NOMO-1 (cell line): ENCODE measurements around the gene STARD3.
"Not testable (repeated sequence)": the region's sequence is repeated elsewhere in the genome, so short reads cannot be mapped to it uniquely, and the experiment has no call there.

Experiments used
- DNase-seq, 2 experiments: peaks; one replicate each; lab custom pipeline; 2025; ENCODE audit not compliant: unreplicated experiment in 2 of 2; lab: John Stamatoyannopoulos, UW

STARD3 gene

GRCh38 chr17:39706921-39707337, 70.0 kb downstream of the STARD3 start:
- DNase-seq = no peak

GRCh38 chr17:39709319-39709997, 72.5 kb downstream of the STARD3 start:
- DNase-seq = no peak

GRCh38 chr17:39709998-39710964, 73.3 kb downstream of the STARD3 start:
- DNase-seq = no peak

GRCh38 chr17:39711071-39711470, 74.1 kb downstream of the STARD3 start:
- DNase-seq = not testable (repeated sequence)

DNA sequence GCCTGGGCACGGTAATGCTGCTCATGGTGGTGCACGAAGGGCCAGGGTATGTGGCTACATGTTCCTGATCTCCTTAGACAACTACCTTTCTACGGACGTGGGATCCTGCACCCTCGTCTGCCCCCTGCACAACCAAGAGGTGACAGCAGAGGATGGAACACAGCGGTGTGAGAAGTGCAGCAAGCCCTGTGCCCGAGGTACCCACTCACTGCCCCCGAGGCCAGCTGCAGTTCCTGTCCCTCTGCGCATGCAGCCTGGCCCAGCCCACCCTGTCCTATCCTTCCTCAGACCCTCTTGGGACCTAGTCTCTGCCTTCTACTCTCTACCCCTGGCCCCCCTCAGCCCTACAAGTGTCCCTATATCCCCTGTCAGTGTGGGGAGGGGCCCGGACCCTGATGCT, 74.9 kb downstream of the STARD3 start:
- DNase-seq = no peak
